Activated CD8-positive, alpha-beta memory T cell treated with anti-CD3 and anti-CD28 coated beads, Interleukin-2, amount 50 U/mL, for 4 hours (primary cell): Measurements from ENCODE around the gene CD47.

Source experiments
- DNase-seq: peaks from one replicate; pipeline ENCODE4 v3.0.0-alpha.2; 2020

The CD47 gene

GRCh38 chr3:108090049-108090700 lies 656 bp downstream of the CD47 start:
- DNase-seq, result peak; percentile 54

- no peak for DNase-seq
Measured at GRCh38 chr3:108089579-108089978, 1.3 kb downstream of the CD47 start.

- peak; percentile 26 for DNase-seq
Measured at GRCh38 chr3:108088697-108089096, 2.1 kb downstream of the CD47 start.

- no peak for DNase-seq
Measured at GRCh38 chr3:108088146-108088545, 2.7 kb downstream of the CD47 start.

GRCh38 chr3:108086653-108087052 lies 4.2 kb downstream of the CD47 start:
- DNase-seq, result no peak

- DNase-seq, result no peak
Measured at GRCh38 chr3:108085810-108086350, 5.0 kb downstream of the CD47 start.

GRCh38 chr3:108085370-108085769 lies 5.5 kb downstream of the CD47 start:
- no peak for DNase-seq

GRCh38 chr3:108079877-108080276 lies 11.0 kb downstream of the CD47 start:
- no peak for DNase-seq

- no peak for DNase-seq
Measured at GRCh38 chr3:108079043-108079442, 11.8 kb downstream of the CD47 start.

GRCh38 chr3:108076564-108076963 lies 14.3 kb downstream of the CD47 start:
- DNase-seq, result no peak

GRCh38 chr3:108073764-108074431 lies 16.9 kb downstream of the CD47 start:
- DNase-seq, result no peak

- DNase-seq, result no peak
Measured at GRCh38 chr3:108071368-108071767, 19.5 kb downstream of the CD47 start.

GRCh38 chr3:108070356-108070755 lies 20.5 kb downstream of the CD47 start:
- no peak for DNase-seq

GRCh38 chr3:108067768-108068167 lies 23.1 kb downstream of the CD47 start:
- DNase-seq, result no peak

- no peak for DNase-seq
Measured at GRCh38 chr3:108065096-108065495, 25.7 kb downstream of the CD47 start.

- DNase-seq, result no peak
Measured at GRCh38 chr3:108064293-108064887, 26.4 kb downstream of the CD47 start.

GRCh38 chr3:108062051-108062450 lies 28.8 kb downstream of the CD47 start:
- no peak for DNase-seq

- DNase-seq, result no peak
Measured at GRCh38 chr3:108060331-108060730, 30.5 kb downstream of the CD47 start.

GRCh38 chr3:108055931-108056330 lies 34.9 kb downstream of the CD47 start:
- DNase-seq, result no peak

- no peak for DNase-seq
Measured at GRCh38 chr3:108054935-108055334, 35.9 kb downstream of the CD47 start.

GRCh38 chr3:108053483-108053882 lies 37.3 kb downstream of the CD47 start:
- DNase-seq, result no peak

GRCh38 chr3:108053067-108053466 lies 37.8 kb downstream of the CD47 start:
- DNase-seq, result no peak

- no peak for DNase-seq
Measured at GRCh38 chr3:108051005-108051404, 39.8 kb downstream of the CD47 start.

GRCh38 chr3:108047987-108048386 lies 42.8 kb downstream of the CD47 start:
- DNase-seq, result no peak
